HUES48 (cell line): ENCODE data around the gene FFAR2.

Source experiments
- H3K27ac ChIP-seq: one replicate; pipeline ENCODE4 v1.7.0; 2013; ENCODE audit warnings: low read depth, low read length, inconsistent platforms
- H3K27me3 ChIP-seq: 2 replicates; pipeline ENCODE4 v1.6.1; 2013; ENCODE audit warnings: mild to moderate bottlenecking, low read length; ENCODE audit not compliant: control insufficient read depth, insufficient read depth
- H3K36me3 ChIP-seq: 2 replicates; pipeline ENCODE4 v1.6.1; 2013; ENCODE audit warnings: low read length; ENCODE audit not compliant: control insufficient read depth, insufficient read depth
- H3K4me1 ChIP-seq: 2 replicates; pipeline ENCODE4 v1.6.1; 2013; ENCODE audit warnings: mild to moderate bottlenecking, low read length; ENCODE audit not compliant: control insufficient read depth, insufficient read depth
- H3K4me3 ChIP-seq: 2 replicates; pipeline ENCODE4 v1.5.1; 2013; ENCODE audit warnings: mild to moderate bottlenecking, low read depth, low read length
- H3K9ac ChIP-seq: 2 replicates; pipeline ENCODE4 v1.6.1; 2013; ENCODE audit warnings: mild to moderate bottlenecking, low read depth, low read length, moderate library complexity
- H3K9me3 ChIP-seq: 2 replicates; pipeline ENCODE4 v1.6.1; 2013; ENCODE audit warnings: low read length; ENCODE audit not compliant: control insufficient read depth, insufficient read depth

FFAR2 gene

GRCh38 chr19:35438527-35438926 is 9.5 kb upstream of the FFAR2 start:
- Histone ChIP-seq H3K4me1 (no peaks in the 10 kb centered on the region), H3K27me3 (no peaks in the 10 kb centered on the region), H3K4me3 (no peak overlapping the region), H3K27ac (no peak overlapping the region), H3K9ac (no peak overlapping the region), H3K9me3 (no peaks in the 10 kb centered on the region), H3K36me3 (no peaks in the 10 kb centered on the region)

- Histone ChIP-seq H3K9ac (no peak overlapping the region), H3K36me3 (no peaks in the 10 kb centered on the region), H3K27ac (no peak overlapping the region), H3K4me1 (no peaks in the 10 kb centered on the region), H3K27me3 (no peaks in the 10 kb centered on the region), H3K9me3 (no peaks in the 10 kb centered on the region), H3K4me3 (no peak overlapping the region)
Observed at GRCh38 chr19:35439921-35440320, 8.1 kb upstream of the FFAR2 start.

- Histone ChIP-seq H3K27ac (no peak overlapping the region), H3K27me3 (no peaks in the 10 kb centered on the region), H3K9ac (no peak overlapping the region), H3K9me3 (no peaks in the 10 kb centered on the region), H3K4me1 (peaks cover 2% of the 10 kb centered on the region; the same call in 1 of the 2 replicates), H3K4me3 (no peak overlapping the region), H3K36me3 (no peaks in the 10 kb centered on the region)
Observed at GRCh38 chr19:35442091-35442490, 6.0 kb upstream of the FFAR2 start.

- Histone ChIP-seq H3K4me3 (no peak overlapping the region), H3K9me3 (no peaks in the 10 kb centered on the region), H3K9ac (no peak overlapping the region), H3K4me1 (peaks cover 5% of the 10 kb centered on the region; the same call in 1 of the 2 replicates), H3K36me3 (no peaks in the 10 kb centered on the region), H3K27me3 (no peaks in the 10 kb centered on the region), H3K27ac (no peak overlapping the region)
Observed at GRCh38 chr19:35444735-35445134, 3.3 kb upstream of the FFAR2 start.

GRCh38 chr19:35445826-35446593 is 2.0 kb upstream of the FFAR2 start:
- no peak overlapping the region for H3K27ac ChIP-seq
- H3K36me3 ChIP-seq = no peaks in the 10 kb centered on the region
- H3K4me3 ChIP-seq = no peak overlapping the region
- H3K9me3 ChIP-seq = no peaks in the 10 kb centered on the region
- peaks cover 5% of the 10 kb centered on the region; the same call in 1 of the 2 replicates for H3K4me1 ChIP-seq
- H3K9ac ChIP-seq = no peak overlapping the region
- no peaks in the 10 kb centered on the region for H3K27me3 ChIP-seq

- no peaks in the 10 kb centered on the region for H3K27me3 ChIP-seq
- H3K4me3 ChIP-seq = no peak overlapping the region
Observed at GRCh38 chr19:35449359-35450043, 1.4 kb downstream of the FFAR2 start.

GRCh38 chr19:35451338-35452096 is 3.5 kb downstream of the FFAR2 start:
- Histone ChIP-seq H3K9me3 (no peaks in the 10 kb centered on the region), H3K4me1 (peaks cover 5% of the 10 kb centered on the region; the same call in 1 of the 2 replicates), H3K27ac (no peak overlapping the region), H3K36me3 (no peaks in the 10 kb centered on the region), H3K27me3 (no peaks in the 10 kb centered on the region), H3K9ac (no peak overlapping the region), H3K4me3 (no peak overlapping the region)

More at GRCh38 chr19:35449359-35450043, 1.4 kb downstream of the FFAR2 start:
- Histone ChIP-seq H3K36me3 (no peaks in the 10 kb centered on the region), H3K4me1 (peaks cover 5% of the 10 kb centered on the region; the same call in 1 of the 2 replicates), H3K27ac (no peak overlapping the region), H3K9me3 (no peaks in the 10 kb centered on the region), H3K9ac (no peak overlapping the region)

- Histone ChIP-seq H3K4me3 (no peak overlapping the region), H3K27me3 (no peaks in the 10 kb centered on the region), H3K9me3 (no peaks in the 10 kb centered on the region), H3K36me3 (no peaks in the 10 kb centered on the region), H3K4me1 (no peaks in the 10 kb centered on the region), H3K9ac (no peak overlapping the region), H3K27ac (no peak overlapping the region)
Observed at GRCh38 chr19:35454663-35455062, 6.6 kb downstream of the FFAR2 start.

GRCh38 chr19:35455616-35456201 is 7.7 kb downstream of the FFAR2 start:
- H3K36me3 ChIP-seq = no peaks in the 10 kb centered on the region
- no peak overlapping the region for H3K9ac ChIP-seq
- no peaks in the 10 kb centered on the region for H3K4me1 ChIP-seq
- no peaks in the 10 kb centered on the region for H3K9me3 ChIP-seq
- no peaks in the 10 kb centered on the region for H3K27me3 ChIP-seq
- H3K4me3 ChIP-seq = no peak overlapping the region
- H3K27ac ChIP-seq = no peak overlapping the region

- Histone ChIP-seq H3K36me3 (no peaks in the 10 kb centered on the region), H3K27ac (no peak overlapping the region), H3K27me3 (no peaks in the 10 kb centered on the region), H3K4me1 (no peaks in the 10 kb centered on the region), H3K4me3 (no peak overlapping the region), H3K9ac (no peak overlapping the region), H3K9me3 (no peaks in the 10 kb centered on the region)
Observed at GRCh38 chr19:35457173-35457572, 9.1 kb downstream of the FFAR2 start.
